ENCODE results near the gene PLS1.

The PLS1 gene

GRCh38 chr3:142645236-142645793, 49.1 kb downstream of the PLS1 start:
- DNase-seq, result no peak

GRCh38 chr3:142646020-142646785, 50.0 kb downstream of the PLS1 start:
- no peak for DNase-seq

GRCh38 chr3:142647856-142648255, 51.7 kb downstream of the PLS1 start:
- no peak for DNase-seq

GRCh38 chr3:142648950-142649349, 52.8 kb downstream of the PLS1 start:
- no peak for DNase-seq

- DNase-seq, result no peak
Observed at GRCh38 chr3:142650001-142650693, 54.0 kb downstream of the PLS1 start.

- DNase-seq, result no peak
Observed at GRCh38 chr3:142651711-142652110, 55.5 kb downstream of the PLS1 start.

- no peak for DNase-seq
Observed at GRCh38 chr3:142652826-142653292, 56.7 kb downstream of the PLS1 start.

GRCh38 chr3:142656575-142656974, 60.4 kb downstream of the PLS1 start:
- DNase-seq, result no peak

GRCh38 chr3:142657033-142657432, 60.8 kb downstream of the PLS1 start:
- DNase-seq, result no peak

- DNase-seq, result no peak
Observed at GRCh38 chr3:142660383-142660782, 64.2 kb downstream of the PLS1 start.

- no peak for DNase-seq
Observed at GRCh38 chr3:142660893-142661292, 64.7 kb downstream of the PLS1 start.

GRCh38 chr3:142663865-142664264, 67.7 kb downstream of the PLS1 start:
- DNase-seq, result no peak

GRCh38 chr3:142664311-142664710, 68.1 kb downstream of the PLS1 start:
- DNase-seq, result no peak

- DNase-seq, result no peak
Observed at GRCh38 chr3:142664819-142665218, 68.6 kb downstream of the PLS1 start.

GRCh38 chr3:142670120-142670519, 73.9 kb downstream of the PLS1 start:
- DNase-seq, result no peak

- no peak for DNase-seq
Observed at GRCh38 chr3:142676151-142676550, 80.0 kb downstream of the PLS1 start.

- no peak for DNase-seq
Observed at GRCh38 chr3:142680710-142681109, 84.5 kb downstream of the PLS1 start.

GRCh38 chr3:142690613-142691012, 94.4 kb downstream of the PLS1 start:
- no peak for DNase-seq

GRCh38 chr3:142691527-142691926, 95.3 kb downstream of the PLS1 start:
- DNase-seq, result no peak

GRCh38 chr3:142693136-142693853, 97.1 kb downstream of the PLS1 start:
- no peak for DNase-seq

- no peak for DNase-seq
Observed at GRCh38 chr3:142694225-142694624, 98.0 kb downstream of the PLS1 start.

GRCh38 chr3:142705198-142705597, 109.0 kb downstream of the PLS1 start:
- DNase-seq, result no peak
